Measurements from ENCODE around the gene SLC11A1.

SLC11A1 gene

GRCh38 chr2:218394298-218395089, 12.4 kb downstream of the SLC11A1 start:
- DNase-seq (ENCODE audit: low read depth in 2 of 2), result no peak

GRCh38 chr2:218395090-218395444, 13.0 kb downstream of the SLC11A1 start:
- DNase-seq (ENCODE audit: low read depth in 2 of 2), result no peak

- no peak for DNase-seq (ENCODE audit: low read depth in 2 of 2)
Observed at GRCh38 chr2:218395456-218395825, 13.4 kb downstream of the SLC11A1 start.

- peak; percentile 81 to 83 for DNase-seq (ENCODE audit: low read depth in 2 of 2)
Observed at GRCh38 chr2:218395826-218396687, 14.0 kb downstream of the SLC11A1 start.

- peak in 1 of 2 donors; percentile 46 for DNase-seq (ENCODE audit: low read depth in 2 of 2)
Observed at GRCh38 chr2:218396688-218397462, 14.8 kb downstream of the SLC11A1 start.

- DNase-seq (ENCODE audit: low read depth in 2 of 2), result no peak
Observed at GRCh38 chr2:218397463-218397819, 15.4 kb downstream of the SLC11A1 start.

- DNase-seq (ENCODE audit: low read depth in 2 of 2), result no peak
Observed at GRCh38 chr2:218397820-218398436, 15.9 kb downstream of the SLC11A1 start.

DNA sequence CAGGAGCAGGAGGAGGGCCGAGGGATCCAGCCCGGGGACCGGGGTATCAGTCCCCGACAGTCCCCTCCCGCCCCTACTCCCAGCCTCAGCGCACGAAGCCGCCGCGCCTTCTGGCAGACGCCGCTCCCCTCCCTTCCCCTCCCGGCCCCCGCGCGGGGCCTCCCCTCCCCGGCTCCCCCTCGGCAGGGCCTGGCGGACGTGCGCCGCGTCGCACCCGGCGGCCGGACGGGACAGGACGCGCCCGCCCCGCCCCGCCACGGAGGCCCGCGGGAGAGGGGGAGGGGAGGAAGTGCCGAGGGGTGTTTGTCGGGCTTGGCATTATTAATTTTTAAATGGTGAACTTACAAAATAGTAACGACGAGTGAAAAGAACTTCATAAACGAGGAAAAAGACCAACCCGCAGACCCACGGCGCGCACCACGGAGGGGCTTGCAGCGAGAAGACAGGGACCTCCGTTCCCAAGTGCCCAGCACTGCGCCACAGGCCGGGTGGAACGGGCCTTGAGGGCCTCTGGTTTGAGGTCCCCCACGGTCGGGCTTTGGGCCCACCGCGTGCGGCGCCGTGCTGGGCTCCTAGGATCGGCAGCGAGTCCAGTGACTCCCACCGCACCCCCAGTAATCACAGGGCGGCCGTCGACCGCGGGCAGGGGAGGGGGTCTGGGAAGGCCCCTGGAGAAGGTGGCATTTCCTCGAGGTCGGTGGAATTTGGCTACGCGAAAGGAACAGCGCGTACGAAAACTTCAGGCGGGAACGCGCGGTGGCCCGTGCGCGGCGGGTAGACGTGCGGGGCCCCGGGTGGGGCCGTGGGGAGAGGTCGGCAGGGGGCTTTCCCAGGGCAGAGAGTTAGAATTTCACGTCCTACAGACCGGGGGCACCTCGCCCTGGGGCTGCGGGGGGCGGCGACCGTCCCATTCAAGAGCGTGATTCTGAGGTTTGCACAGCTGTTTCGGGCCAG, 16.6 kb downstream of the SLC11A1 start:
- DNase-seq (ENCODE audit: low read depth in 2 of 2), result no peak

DNA sequence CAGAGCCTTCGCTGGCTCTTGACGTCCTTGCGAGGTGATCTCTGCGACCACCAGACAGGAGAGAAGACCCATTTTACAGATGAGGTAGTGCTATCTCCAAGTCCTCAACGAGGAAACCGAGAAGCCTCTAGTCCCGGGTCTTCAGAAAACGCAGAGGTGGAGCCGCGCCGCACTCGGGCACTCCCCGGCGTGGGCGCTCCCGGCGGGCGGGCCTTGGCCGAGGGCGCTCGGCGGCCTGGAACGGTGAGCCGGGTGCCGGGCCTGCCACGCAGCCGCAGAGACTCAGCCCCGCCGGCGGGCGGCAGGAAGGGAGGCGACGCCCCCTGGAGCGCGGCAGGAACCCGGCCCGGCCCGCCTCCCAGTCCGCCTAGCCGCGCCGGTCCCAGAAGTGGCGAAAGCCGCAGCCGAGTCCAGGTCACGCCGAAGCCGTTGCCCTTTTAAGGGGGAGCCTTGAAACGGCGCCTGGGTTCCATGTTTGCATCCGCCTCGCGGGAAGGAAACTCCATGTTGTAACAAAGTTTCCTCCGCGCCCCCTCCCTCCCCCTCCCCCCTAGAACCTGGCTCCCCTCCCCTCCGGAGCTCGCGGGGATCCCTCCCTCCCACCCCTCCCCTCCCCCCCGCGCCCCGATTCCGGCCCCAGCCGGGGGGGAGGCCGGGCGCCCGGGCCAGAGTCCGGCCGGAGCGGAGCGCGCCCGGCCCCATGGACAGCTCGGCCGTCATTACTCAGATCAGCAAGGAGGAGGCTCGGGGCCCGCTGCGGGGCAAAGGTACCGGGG, 17.5 kb downstream of the SLC11A1 start, which contains the start of gene CTDSP1:
Gene CTDSP1 (plus strand): TSS at position 478 of the 776 bp plus-strand sequence. CDS start 223 bp downstream, at position 701.
- peak; percentile 87 to 90 for DNase-seq (ENCODE audit: low read depth in 2 of 2)

DNA sequence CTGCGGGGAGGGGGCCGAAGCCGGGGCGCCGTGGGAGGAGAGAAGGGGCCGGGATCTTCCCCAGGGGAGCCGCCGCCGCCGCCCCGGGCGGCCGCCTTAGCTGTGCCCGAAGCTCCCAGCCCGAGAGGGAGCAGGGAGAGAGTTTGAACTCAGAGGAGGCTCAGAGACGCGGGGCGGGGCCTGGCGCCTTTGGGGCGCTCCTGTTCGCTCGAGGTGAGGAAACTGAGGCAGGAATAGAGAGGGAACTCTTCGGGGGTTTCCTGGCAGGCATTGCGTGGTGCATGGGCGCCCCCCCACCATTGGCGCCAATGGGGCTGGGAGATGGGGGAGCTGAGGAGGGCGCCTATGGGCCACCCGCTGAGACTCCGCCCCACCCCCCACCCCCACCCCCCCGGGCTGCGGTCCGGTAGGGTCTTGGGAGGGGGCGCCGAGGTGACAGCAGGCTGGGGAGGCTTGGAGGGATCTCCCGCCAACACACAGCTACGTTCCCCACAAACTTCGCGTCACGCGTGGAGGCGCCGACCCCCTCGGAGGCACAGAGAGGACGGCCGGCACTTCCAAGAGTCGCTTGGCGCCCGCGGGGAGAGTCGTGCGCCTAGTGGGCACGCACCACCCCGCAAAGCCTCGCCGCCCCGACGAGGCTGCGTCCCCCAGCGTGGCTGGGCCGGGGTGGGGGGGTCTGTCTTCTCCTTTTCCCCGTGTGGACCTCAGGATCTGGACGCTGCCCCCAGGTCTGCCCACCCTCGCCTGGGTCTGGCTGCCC, 18.3 kb downstream of the SLC11A1 start:
- no peak for DNase-seq (ENCODE audit: low read depth in 2 of 2)

GRCh38 chr2:218400930-218401881, 19.1 kb downstream of the SLC11A1 start:
- no peak for DNase-seq (ENCODE audit: low read depth in 2 of 2)

- DNase-seq (ENCODE audit: low read depth in 2 of 2), result no peak
Observed at GRCh38 chr2:218401890-218402289, 19.8 kb downstream of the SLC11A1 start.

GRCh38 chr2:218402491-218402901, 20.4 kb downstream of the SLC11A1 start:
- DNase-seq (ENCODE audit: low read depth in 2 of 2), result no peak

GRCh38 chr2:218402911-218403411, 20.9 kb downstream of the SLC11A1 start:
- no peak for DNase-seq (ENCODE audit: low read depth in 2 of 2)

DNA sequence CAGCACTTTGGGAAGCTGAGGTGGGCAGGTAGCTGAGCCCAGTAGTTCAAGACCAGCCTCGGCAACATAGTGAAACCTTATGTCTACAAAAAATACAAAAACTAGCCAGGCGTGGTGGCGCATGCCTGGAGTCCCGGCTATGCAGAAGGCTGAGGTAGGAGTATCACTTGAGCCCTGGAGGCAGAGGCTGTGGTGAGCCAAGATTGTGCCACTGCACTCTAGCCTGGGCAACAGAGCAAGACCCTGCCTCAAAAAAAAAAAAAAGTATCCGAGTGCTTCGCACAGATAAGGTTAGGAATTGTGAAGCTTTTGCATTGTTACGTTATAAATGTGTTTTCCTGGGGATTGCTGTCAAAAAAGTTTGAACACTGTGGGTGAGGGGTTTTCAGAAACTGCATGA, 21.7 kb downstream of the SLC11A1 start:
- no peak for DNase-seq (ENCODE audit: low read depth in 2 of 2)

GRCh38 chr2:218404351-218405085, 22.4 kb downstream of the SLC11A1 start:
- DNase-seq (ENCODE audit: low read depth in 2 of 2), result no peak

Measured in stimulated activated CD8-positive, alpha-beta memory T cell treated with anti-CD3 and anti-CD28 coated beads, Interleukin-7, amount 100 ng/mL, for 1 hour (primary cell).